HG03175 (cell line): ENCODE results near the gene PXK.

Experiments used
- ATAC-seq: cut with Tn5 transposase; IDR thresholded peaks from one replicate; pipeline ENCODE4 v1.9.1; 2021; ENCODE audit warnings: mild to moderate bottlenecking, moderate library complexity; ENCODE audit not compliant: unreplicated experiment

Gene PXK

DNA sequence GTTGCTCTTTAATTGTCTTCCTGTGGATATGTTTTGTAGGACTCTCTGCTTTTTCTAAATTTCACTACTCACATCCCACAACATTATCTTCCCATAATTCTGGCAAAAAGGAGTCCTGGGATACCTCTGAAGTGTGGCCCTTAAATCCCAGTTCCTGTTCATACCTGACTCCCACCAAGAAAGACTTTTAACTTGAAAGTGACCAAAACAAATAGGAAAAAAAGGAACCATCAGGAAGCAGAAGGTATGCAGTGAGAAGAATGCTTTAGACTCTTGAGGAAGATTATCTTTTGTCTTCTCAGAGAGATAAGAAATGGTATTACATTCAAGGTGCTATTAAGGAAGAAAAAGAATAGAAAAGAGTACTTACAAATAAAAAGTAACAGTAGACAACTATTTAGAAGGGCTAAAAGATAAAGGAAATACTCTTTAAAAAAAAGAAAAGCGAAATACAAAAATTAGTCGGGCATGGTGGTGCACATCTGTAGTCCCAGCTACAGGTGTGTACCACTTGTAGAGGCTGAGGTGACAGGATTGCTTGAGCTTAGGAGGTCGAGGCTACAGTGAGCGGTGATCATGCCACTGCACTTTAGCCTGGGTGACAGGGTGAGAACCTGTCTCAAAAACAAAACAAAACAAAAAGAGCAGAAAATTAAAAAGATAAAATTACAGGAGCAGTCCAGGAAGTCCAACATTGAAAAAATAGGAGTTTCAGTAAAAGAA, 46.8 kb downstream of the PXK start:
- no peak for ATAC-seq

GRCh38 chr3:58383476-58383875, 50.8 kb downstream of the PXK start:
- ATAC-seq: no peak

DNA sequence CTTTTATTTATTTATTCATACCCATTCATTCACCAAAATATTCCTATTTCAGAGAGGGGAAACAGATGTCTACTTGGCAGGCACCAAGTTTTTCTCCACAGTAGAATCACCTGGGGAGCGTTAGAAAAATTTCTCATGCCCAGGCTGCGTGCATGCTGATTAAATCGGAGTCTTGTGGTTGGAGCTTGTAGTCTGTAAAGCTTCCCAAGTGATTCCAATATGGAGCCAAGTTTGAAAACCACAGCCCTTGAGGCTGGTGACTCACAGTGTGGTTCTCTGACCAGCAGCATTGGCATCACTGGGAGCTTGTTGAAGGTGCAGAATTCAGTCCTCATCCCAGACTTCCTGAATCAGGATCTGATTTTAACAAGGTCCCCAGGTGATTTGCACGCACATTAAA, 51.2 kb downstream of the PXK start:
- ATAC-seq: no peak

- ATAC-seq: no peak
Observed at GRCh38 chr3:58384381-58385090, 51.8 kb downstream of the PXK start.

- no peak for ATAC-seq
Observed at GRCh38 chr3:58386626-58387365, 54.1 kb downstream of the PXK start.

- no peak for ATAC-seq
Observed at GRCh38 chr3:58387650-58388546, 55.2 kb downstream of the PXK start.

GRCh38 chr3:58388550-58389091, 55.9 kb downstream of the PXK start:
- no peak for ATAC-seq

- no peak for ATAC-seq
Observed at GRCh38 chr3:58391156-58391865, 58.6 kb downstream of the PXK start.

DNA sequence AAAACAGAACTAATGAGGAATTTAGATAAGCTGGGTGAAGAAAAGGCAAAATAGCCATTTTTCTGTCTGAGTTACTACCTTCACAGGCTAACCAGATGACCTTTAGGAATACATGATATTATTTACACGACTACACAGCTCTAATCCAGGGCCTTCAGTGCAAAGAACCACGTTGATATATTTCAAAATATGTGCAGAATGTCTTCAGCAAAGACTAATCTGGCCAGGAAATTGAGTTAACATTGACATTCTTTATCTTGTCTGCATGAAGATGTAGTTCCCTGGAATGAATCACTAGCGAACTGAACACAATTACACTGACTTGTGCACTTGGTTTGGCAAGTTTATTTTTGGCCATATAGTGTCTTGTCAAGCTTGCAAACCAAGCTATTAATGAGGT, 59.5 kb downstream of the PXK start:
- ATAC-seq: no peak

DNA sequence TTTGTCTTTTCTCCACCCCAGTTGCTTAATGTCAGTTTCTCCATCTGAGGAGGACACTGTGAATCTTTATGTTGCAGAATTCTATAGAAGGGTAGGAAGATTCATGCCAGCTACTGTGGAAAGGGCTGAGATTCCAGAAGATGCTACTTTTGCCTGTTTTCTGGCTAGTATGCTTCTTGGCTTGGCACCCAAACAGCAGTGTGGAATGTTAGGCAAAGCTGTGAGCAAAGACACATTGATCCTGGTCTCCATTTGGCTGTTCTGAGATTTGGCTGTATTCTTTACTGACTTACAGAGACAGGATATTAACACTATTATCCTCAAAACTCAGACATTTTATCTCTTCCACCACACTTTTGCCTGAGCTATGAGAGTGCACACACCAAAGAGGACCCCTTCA, 61.6 kb downstream of the PXK start:
- ATAC-seq: no peak

DNA sequence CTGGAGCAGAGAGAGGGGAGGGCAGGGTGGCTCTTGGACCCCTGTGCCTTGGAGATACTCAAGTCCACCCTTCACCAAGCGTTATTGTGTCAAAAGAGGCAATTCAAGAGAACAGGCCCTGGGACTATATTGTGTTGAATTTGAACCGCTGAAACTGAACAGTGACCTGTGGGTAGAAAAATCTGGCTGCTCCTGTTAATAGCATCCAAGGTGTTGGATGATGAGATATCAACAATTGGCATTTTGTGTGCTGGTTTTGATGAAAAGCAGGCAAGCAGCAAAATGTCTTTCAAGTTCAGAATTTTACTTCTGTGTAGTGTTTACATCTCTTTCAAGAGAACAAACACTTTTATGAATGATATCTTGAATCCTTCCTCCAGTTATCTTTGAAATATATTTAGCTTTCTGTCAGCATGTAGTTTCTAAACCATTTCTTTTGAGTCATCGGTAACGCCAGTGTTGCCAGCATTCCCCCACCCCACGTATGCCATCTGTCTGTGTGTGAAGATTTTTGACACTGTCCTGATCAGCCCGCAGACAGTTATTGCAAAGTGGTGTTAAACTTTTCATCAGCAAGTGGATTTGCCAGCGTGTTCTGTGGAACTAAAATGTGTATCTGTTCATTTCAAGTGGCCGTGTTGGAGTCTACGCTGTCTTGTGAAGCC, 66.1 kb downstream of the PXK start:
- ATAC-seq: no peak

- no peak for ATAC-seq
Observed at GRCh38 chr3:58403513-58404109, 70.9 kb downstream of the PXK start.

DNA sequence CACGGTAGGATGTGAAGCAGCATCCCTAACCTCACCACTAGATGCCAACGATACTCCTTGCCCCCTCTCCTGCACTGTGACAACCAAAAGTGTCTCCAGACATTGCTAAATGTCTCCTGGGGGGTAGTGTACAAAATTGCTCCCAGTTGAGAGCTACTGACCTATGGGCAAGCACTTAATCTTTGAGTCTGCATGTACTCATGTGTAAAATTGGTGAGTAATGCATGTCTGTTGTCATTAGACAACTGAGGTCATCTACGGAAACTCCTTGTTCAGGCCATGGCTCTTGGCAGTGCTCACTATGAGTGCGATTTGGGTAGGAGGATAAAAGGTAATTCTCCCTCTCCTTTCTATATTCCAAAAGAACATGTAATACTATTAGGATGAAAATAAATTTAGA, 71.7 kb downstream of the PXK start:
- no peak for ATAC-seq

GRCh38 chr3:58408906-58409305, 76.2 kb downstream of the PXK start:
- ATAC-seq: no peak

DNA sequence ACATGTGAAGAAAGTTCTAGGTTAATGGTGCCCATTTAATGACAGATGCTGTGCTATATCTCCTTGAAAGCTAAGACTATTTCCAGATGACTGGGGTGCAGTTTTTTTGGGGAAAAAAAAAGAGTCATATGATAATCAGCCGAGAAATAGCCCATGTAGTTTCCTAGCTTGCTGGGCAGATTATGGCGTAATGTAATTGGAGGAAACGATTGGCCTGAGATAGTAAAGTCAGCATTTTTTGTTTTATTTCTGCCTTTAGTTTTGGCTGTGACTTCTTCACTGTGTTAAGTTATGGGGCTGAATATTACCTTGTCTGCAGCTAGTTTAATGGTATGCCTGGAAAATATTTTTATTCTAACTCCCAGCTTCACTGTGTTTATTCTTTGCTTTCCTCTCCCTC, 77.0 kb downstream of the PXK start:
- no peak for ATAC-seq

DNA sequence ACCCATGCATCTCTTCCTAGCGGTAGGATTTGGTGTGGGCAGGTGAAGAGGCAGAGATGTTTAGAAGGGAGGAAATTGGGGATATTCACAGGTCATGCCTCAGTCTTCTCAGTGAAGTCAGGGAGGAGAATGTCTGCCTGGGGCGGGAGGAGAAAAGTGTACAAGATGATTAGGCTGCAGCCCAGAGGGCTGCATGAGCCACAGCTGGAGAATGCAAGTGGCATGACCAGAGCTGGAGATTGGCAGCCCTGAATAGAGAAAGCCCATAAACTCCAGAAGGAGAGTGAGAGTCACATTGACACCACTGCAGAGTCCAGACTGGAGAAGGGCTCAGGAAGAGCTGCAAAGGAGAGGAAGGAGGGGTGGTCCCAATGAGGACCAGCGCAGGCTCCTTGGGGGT, 78.3 kb downstream of the PXK start:
- ATAC-seq: no peak

GRCh38 chr3:58411851-58412830, 79.4 kb downstream of the PXK start:
- no peak for ATAC-seq
